SU-DHL-6 (cell line): ENCODE measurements around the gene POLA2.

Experiments used
- H2AFZ ChIP-seq: fragments of 200-600 bp; sonication (generic); 2 replicates; pipeline ENCODE4 v1.6.1; 2014; ENCODE audit warnings: low read depth, mild to moderate bottlenecking, moderate library complexity, mixed read lengths, antibody characterized with exemption, low read length; ENCODE audit not compliant: severe bottlenecking
- H3F3A ChIP-seq: fragments of 200-600 bp; shearing (Covaris generic); 2 replicates; pipeline ENCODE4 v1.6.0; 2016; ENCODE audit warnings: antibody characterized with exemption, mild to moderate bottlenecking; ENCODE audit not compliant: insufficient read depth
- H3K27ac ChIP-seq: fragments of 200-600 bp; sonication (generic); 2 replicates; pipeline ENCODE4 v1.5.1; 2016; ENCODE audit warnings: low read depth, mild to moderate bottlenecking, low read length, moderate library complexity, mixed read lengths
- H3K27me3 ChIP-seq: fragments of 200-600 bp; sonication (generic), shearing (Covaris generic); 2 replicates; pipeline ENCODE4 v1.6.0; 2014; ENCODE audit warnings: mild to moderate bottlenecking, low read length
- H3K36me3 ChIP-seq: fragments of 200-600 bp; sonication (generic); 2 replicates; pipeline ENCODE4 v1.6.1; 2014; ENCODE audit warnings: mild to moderate bottlenecking, low read length, mixed read lengths
- H3K4me2 ChIP-seq: fragments of 300-600, 200-600 bp; shearing (Covaris generic), sonication (generic); 2 replicates; pipeline ENCODE4 v1.6.0; 2014; ENCODE audit warnings: low read length, low read depth, mild to moderate bottlenecking; ENCODE audit not compliant: poor library complexity, severe bottlenecking
- H3K4me3 ChIP-seq: fragments of 200-600 bp; sonication (generic); 2 replicates; pipeline ENCODE4 v1.5.1; 2014; ENCODE audit warnings: antibody characterized with exemption, low read length, mild to moderate bottlenecking, mixed read lengths; ENCODE audit not compliant: insufficient read depth, poor library complexity, severe bottlenecking
- H3K79me2 ChIP-seq: fragments of 200-600 bp; sonication (generic); 2 replicates; pipeline ENCODE4 v1.6.1; 2014; ENCODE audit warnings: mild to moderate bottlenecking, low read length, moderate library complexity; ENCODE audit not compliant: insufficient read depth
- H3K9ac ChIP-seq: fragments of 200-600 bp; sonication (generic); 2 replicates; pipeline ENCODE4 v1.7.0; 2014; ENCODE audit warnings: mild to moderate bottlenecking, low read length
- H3K9me2 ChIP-seq: fragments of 200-600 bp; sonication (generic); replicated peaks from 2 replicates; pipeline ENCODE4 v1.6.1; 2014; ENCODE audit warnings: low read length; ENCODE audit not compliant: insufficient read depth
- H3K9me3 ChIP-seq: fragments of 200-600 bp; sonication (generic); 2 replicates; pipeline ENCODE4 v1.6.1; 2014; ENCODE audit warnings: low read length, mixed read lengths; ENCODE audit not compliant: insufficient read depth
- H4K20me1 ChIP-seq: fragments of 200-600 bp; sonication (generic); 2 replicates; pipeline ENCODE4 v1.6.1; 2014; ENCODE audit warnings: low read depth, mild to moderate bottlenecking, antibody characterized with exemption, low read length, moderate library complexity, mixed read lengths
- EZH2phosphoT487 ChIP-seq: fragments of 200-600 bp; sonication (generic), shearing (Covaris generic); conservative IDR thresholded peaks from 2 replicates; pipeline ENCODE4 v1.6.1; 2018; ENCODE audit warnings: mild to moderate bottlenecking, antibody characterized with exemption, low read length, moderate library complexity, mixed read lengths
- TF ChIP-seq, protein P1 (sequence below): fragments of 200-600 bp; sonication (generic); IDR thresholded peaks from one replicate; pipeline ENCODE4 v1.5.1; 2017; ENCODE audit warnings: antibody characterized with exemption, mild to moderate bottlenecking, low read length, moderate library complexity; ENCODE audit not compliant: insufficient read depth, poor library complexity, severe bottlenecking

POLA2 gene

DNA sequence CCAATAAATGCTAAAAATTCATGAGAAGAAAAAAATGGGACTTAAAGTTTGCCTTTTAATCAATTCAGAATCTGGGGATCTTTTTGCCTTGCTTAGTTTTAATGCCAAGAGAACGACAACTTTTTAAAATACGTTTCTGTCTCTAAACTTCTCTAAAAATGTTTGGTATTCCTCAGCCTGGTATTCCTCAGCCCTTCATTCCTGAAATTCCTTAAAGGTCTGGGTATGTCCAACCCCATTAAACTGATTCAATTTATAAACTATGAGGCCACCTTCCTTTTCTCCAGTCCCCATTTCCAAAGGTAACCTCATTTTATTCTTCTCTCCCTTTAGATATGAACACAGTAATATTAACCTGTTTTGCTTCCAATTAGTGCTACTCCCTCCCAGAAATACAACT, 16.6 kb downstream of the POLA2 start:
- H3K4me2 ChIP-seq, result no peak overlapping the region

DNA sequence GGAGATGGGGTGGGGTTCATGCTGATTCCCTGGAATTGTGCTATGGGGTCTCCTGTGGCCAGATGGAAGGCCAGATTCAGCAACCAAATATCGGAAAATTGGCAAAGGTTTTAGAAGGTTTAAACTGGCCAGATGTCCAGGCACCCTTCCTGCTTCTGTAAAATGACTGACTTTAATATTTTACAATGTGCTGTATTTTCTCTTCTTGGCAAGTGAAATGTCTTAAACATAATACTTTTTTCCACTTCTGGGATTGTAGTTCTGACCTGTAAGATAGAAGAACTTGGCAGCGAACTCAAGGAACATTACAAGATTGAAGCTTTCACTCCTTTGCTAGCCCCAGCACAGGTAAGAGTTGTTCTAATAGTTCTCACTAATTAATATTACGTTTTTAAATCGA, 17.5 kb downstream of the POLA2 start:
- Histone ChIP-seq H2AFZ (no peak overlapping the region), H4K20me1 (no peaks in the 10 kb centered on the region), H3K4me2 (no peak overlapping the region), H3K9me2 (no peaks in the 10 kb centered on the region), H3K9ac (no peak overlapping the region), H3F3A (no peaks in the 10 kb centered on the region; the same call in 1 of the 2 replicates), H3K4me3 (no peak overlapping the region), H3K9me3 (no peaks in the 10 kb centered on the region), H3K36me3 (peaks cover 43% of the 10 kb centered on the region), H3K27ac (no peak overlapping the region), H3K79me2 (no peaks in the 10 kb centered on the region), H3K27me3 (no peaks in the 10 kb centered on the region)
- no peak for TF ChIP-seq EZH2phosphoT487
- TF ChIP-seq, protein P1, sequence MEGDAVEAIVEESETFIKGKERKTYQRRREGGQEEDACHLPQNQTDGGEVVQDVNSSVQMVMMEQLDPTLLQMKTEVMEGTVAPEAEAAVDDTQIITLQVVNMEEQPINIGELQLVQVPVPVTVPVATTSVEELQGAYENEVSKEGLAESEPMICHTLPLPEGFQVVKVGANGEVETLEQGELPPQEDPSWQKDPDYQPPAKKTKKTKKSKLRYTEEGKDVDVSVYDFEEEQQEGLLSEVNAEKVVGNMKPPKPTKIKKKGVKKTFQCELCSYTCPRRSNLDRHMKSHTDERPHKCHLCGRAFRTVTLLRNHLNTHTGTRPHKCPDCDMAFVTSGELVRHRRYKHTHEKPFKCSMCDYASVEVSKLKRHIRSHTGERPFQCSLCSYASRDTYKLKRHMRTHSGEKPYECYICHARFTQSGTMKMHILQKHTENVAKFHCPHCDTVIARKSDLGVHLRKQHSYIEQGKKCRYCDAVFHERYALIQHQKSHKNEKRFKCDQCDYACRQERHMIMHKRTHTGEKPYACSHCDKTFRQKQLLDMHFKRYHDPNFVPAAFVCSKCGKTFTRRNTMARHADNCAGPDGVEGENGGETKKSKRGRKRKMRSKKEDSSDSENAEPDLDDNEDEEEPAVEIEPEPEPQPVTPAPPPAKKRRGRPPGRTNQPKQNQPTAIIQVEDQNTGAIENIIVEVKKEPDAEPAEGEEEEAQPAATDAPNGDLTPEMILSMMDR, result no peak

More for the DNA sequence above, 16.6 kb downstream of the POLA2 start:
- no peak overlapping the region for H3K4me3 ChIP-seq
- no peaks in the 10 kb centered on the region for H3K9me3 ChIP-seq
- no peaks in the 10 kb centered on the region; the same call in 1 of the 2 replicates for H3F3A ChIP-seq
- no peak overlapping the region for H2AFZ ChIP-seq
- TF ChIP-seq, protein P1, result no peak
- TF ChIP-seq EZH2phosphoT487, result no peak
- H3K9me2 ChIP-seq, result no peaks in the 10 kb centered on the region
- H3K36me3 ChIP-seq, result peaks cover 39% of the 10 kb centered on the region
- no peak overlapping the region for H3K9ac ChIP-seq
- no peaks in the 10 kb centered on the region for H3K79me2 ChIP-seq
- no peak overlapping the region for H3K27ac ChIP-seq
- H3K27me3 ChIP-seq, result no peaks in the 10 kb centered on the region
- no peaks in the 10 kb centered on the region for H4K20me1 ChIP-seq

DNA sequence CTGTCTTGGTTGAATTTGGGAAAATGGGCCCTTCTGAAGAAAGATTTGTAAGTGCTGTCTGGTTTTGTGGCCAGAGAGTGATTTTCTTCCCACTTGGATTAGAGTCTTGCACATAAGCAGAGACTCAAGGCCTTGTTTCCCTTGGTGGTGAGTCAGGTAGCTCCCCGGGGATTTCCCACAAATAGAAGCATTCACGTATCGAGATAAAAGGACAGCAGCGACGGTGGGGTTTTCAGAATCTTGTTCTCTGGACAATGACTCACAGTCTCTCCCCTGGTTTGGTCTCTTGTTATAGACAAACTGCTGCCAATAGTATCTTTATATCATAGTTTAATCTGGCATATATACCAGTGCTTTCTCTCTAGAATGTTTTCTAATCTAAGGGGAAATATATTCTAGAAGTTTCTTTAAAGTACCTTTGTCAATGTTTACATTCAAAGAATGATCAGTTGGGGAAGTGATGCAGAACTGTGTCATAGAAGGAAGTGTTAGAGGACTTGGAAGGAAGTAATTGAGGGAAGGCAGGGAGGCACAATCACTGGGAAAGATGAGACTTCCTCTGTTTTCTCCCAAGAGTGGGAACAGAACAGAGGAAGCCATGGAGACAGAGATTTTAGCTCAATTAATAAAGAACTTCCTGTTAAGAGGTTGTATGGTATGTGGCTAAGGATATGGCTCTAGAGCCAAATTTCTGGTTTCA, 18.1 kb downstream of the POLA2 start:
- H3K9me3 ChIP-seq, result no peaks in the 10 kb centered on the region
- H3K27ac ChIP-seq, result no peak overlapping the region
- H3K9me2 ChIP-seq, result no peaks in the 10 kb centered on the region
- no peak overlapping the region for H3K4me2 ChIP-seq
- H3K27me3 ChIP-seq, result no peaks in the 10 kb centered on the region
- no peak overlapping the region for H3K9ac ChIP-seq
- H3F3A ChIP-seq, result no peaks in the 10 kb centered on the region; the same call in 1 of the 2 replicates
- H3K4me3 ChIP-seq, result no peak overlapping the region
- no peak overlapping the region for H2AFZ ChIP-seq
- H4K20me1 ChIP-seq, result no peaks in the 10 kb centered on the region
- no peak for TF ChIP-seq EZH2phosphoT487
- TF ChIP-seq, protein P1, result no peak
- H3K79me2 ChIP-seq, result no peaks in the 10 kb centered on the region
- H3K36me3 ChIP-seq, result peaks cover 43% of the 10 kb centered on the region
